HG03521 (cell line): ENCODE data around the gene REG1B.

Source experiments
- ATAC-seq: cut with Tn5 transposase; IDR thresholded peaks from one replicate; pipeline ENCODE4 v1.9.1; 2021; ENCODE audit warnings: mild to moderate bottlenecking, moderate library complexity; ENCODE audit not compliant: unreplicated experiment

The REG1B gene, protein sequence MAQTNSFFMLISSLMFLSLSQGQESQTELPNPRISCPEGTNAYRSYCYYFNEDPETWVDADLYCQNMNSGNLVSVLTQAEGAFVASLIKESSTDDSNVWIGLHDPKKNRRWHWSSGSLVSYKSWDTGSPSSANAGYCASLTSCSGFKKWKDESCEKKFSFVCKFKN

DNA sequence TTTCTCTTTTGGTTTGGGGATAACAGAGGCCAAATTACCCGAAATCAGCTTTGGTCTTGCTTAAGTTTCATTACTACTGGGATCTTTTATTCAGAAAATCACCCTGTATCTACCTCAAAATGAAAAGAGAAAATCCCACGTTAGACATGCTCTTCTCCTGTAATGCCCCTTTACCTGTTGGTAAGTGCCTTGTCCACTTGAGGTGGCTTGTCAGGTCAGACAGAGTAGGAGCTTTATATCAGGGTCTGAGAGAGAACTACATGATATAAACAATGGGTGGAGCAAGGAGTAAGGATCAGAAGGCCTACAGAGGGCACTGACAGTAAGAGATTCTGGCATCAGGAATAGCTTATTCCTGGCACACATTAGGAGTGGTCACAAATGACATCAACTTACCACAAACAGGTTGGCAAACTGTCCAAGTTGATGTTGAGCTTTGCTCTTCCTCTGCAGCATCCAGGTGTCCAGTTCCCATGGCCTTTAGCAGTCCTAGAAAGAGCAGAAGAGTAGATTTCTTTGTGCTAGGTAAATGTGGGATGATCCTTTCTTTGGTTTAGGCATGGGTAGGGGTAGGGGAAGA, at the start of gene REG1B:
TSS of gene REG1B (minus strand) at position 209 of the 580 bp plus-strand sequence. CDS start 381 bp downstream, outside the sequence.
- ATAC-seq, result no peak

GRCh38 chr2:79131687-79132086, 43.9 kb upstream of the REG1B start:
- no peak for ATAC-seq

DNA sequence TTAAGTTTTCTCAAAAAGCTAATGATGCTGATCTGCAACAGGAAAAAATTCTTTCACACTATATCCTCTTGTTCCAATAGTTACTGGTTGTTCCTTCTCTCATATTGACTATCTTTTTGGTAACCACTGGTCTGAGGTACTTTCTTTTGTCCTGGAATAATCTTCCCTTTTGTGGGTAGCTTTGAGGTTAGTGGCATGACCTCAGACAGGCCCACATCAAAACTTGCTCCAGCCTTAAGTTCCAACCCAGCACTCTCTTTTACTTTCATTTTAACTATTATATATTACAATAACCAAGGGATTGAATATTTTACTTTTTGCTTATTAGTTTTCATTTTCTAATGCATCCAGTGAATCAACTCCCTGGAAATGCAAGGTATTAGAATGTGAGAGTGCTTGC, 42.0 kb upstream of the REG1B start:
- ATAC-seq, result no peak

- no peak for ATAC-seq
These were observed 41.5 kb upstream of the REG1B start for GRCh38 chr2:79129260-79129659.

DNA sequence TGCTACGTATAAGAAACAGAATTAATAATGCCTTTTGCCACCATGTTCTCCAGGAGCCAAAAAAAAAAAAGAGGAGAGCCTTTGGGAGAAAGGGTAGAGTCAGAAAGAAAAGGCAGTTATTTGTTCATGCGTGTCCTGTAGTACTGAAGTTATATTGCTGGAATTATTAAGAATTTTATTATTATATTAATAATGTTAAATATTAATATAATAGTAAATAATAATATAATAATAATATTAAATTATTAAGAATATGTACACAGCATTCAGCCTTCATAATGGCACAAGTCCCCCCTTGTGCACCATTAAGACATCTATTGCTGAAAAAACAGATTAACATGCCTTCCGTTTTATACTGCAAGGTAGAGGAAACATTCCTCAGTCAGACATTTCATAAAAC, 40.6 kb upstream of the REG1B start:
- no peak for ATAC-seq

DNA sequence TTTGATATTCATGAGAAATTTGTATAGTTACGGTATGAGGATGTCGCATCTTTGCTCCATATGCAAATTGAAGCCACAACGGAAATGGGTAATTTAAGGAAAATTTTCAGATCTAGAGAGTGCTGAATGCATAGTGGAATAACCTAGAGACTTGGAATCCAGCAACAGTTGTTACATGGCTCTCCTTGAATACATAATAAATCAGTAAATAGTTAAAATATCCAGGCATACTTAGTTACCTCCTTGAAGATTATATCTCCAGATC, 37.9 kb upstream of the REG1B start:
- no peak for ATAC-seq

- no peak for ATAC-seq
These were observed 37.3 kb upstream of the REG1B start for GRCh38 chr2:79124907-79125720.

DNA sequence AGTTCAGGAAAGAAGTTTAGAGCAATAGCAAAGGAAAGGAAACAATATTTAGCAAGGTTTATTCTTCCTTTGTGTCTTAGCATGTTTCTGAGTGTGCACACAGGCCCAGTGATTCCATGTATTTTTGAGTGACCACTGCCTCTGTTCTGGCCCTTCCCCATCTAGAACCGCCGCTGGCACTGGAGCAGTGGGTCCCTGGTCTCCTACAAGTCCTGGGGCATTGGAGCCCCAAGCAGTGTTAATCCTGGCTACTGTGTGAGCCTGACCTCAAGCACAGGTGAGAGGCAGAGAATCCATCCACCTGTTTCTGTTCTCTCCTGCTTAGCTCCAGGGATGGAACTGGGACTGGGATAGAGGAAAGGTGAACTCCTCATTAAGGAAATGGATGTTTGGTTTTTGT, 34.9 kb upstream of the REG1B start:
- no peak for ATAC-seq

DNA sequence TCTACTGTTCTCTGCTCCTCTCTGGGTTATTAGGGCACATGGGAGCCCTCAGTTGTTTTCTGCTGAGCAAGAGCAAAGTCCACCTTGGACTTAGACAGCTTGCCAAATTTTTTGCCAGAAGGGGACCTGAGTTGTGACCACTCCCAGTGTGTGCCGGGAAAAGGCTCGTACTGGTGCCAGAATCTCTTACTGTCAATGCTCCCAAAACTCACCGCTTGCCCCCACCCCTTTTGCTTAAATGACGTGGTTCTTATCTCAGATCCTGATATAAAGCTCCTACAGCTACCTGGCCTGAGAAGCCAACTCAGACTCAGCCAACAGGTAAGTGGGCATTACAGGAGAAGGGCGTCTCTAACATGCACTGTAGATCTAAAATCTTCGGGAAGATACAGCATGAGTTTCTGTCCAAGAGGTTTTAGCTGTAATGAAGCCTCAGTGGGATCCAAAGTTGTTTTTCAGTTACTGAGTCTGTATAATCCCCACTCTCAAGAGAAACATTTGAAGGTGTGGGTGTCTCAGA, 32.5 kb upstream of the REG1B start, which contains the start of gene REG1A:
TSS of gene REG1A (plus strand) at position 295 of the 520 bp plus-strand sequence. CDS start 374 bp downstream, outside the sequence.
- ATAC-seq, result no peak

DNA sequence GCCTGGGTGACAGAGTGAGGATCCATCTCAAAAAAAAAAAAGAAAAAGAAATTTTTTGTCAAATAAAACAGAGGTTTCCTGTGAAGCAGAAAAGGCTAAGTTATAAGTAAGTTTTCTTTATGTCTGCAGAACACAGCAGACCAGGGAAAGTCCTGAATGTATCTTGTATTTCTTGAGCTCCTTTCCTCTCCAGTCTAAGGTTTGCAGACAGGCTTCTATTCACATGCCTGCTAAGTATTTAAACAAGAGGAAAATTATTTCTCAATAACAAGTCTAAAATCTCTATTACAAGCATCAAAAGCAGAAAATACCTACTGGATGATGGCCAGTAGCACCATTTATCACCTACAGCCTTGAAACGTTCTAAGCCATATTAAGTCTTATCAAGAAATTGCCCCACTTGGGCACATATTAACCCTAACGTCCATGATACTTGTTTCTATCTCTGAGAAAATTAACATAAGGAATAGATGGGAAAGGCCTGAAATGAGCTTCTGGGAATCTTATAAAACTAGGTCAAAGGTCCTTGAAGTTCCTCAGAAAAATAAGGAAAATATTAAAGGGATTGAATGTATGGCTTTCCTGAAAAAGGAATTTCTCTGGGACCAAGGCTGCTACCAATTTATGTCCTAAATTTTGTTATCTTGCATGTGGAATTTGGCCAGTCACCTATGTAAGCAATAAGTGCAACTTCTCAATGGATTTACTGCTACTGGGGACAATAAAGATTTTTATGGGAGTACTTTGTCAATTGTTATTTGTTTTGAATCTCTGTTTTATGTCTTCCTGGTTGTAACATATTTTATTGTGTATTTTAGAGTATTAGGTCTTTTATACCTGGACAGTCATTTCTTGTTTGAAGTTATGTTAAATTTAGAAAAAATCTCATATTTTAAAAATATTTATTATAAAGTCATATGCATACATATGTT, 29.5 kb upstream of the REG1B start:
- no peak for ATAC-seq

- ATAC-seq, result no peak
These were observed 27.2 kb upstream of the REG1B start for GRCh38 chr2:79114797-79115494.

DNA sequence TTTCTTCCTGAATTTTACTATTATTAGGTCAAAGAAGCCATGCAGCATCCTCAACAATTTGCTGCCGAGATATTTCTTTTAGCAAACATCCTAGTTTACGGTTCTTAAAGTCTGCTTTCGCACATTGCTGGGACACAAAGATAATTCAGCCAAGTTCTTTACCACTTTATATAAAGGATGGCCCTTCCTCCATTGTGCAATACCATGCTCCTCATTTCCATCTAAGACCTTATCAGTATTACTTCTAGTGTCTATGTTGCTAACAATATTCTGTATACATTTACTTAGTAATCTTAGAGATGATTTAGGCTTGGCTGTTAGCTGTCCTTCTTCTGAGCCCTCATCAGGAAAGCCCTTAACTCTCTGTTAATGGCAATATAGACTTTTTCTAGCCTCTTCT, 24.5 kb upstream of the REG1B start:
- no peak for ATAC-seq

GRCh38 chr2:79105259-79105658, 17.5 kb upstream of the REG1B start:
- no peak for ATAC-seq

- no peak for ATAC-seq
These were observed 15.4 kb upstream of the REG1B start for GRCh38 chr2:79103214-79103613.

- no peak for ATAC-seq
These were observed 13.2 kb upstream of the REG1B start for GRCh38 chr2:79101024-79101423.

- ATAC-seq, result no peak
These were observed 12.5 kb upstream of the REG1B start for GRCh38 chr2:79100285-79100684.

- ATAC-seq, result no peak
These were observed 11.4 kb upstream of the REG1B start for GRCh38 chr2:79099140-79099686.

- no peak for ATAC-seq
These were observed 10.1 kb upstream of the REG1B start for GRCh38 chr2:79097843-79098242.

- no peak for ATAC-seq
These were observed 2.9 kb upstream of the REG1B start for GRCh38 chr2:79090693-79091092.

GRCh38 chr2:79086255-79086654, 1.5 kb downstream of the REG1B start:
- no peak for ATAC-seq
